AG08396 (cell line): ENCODE measurements around the gene MATR3.
"Not testable (repeated sequence)": the region's sequence is repeated elsewhere in the genome, so short reads cannot be mapped to it uniquely, and the experiment has no call there.

ENCODE experiments used
- DNase-seq: peaks from one replicate; pipeline ENCODE4 v3.0.0; 2012; ENCODE audit warnings: low spot score, mixed read lengths

MATR3 gene

GRCh38 chr5:139293507-139294373, at the start of gene MATR3:
TSS of gene MATR3 (plus strand) at chr5:139293740. CDS start at chr5:139307416, 13,676 bp downstream.
- DNase-seq, result peak; percentile 95

DNA sequence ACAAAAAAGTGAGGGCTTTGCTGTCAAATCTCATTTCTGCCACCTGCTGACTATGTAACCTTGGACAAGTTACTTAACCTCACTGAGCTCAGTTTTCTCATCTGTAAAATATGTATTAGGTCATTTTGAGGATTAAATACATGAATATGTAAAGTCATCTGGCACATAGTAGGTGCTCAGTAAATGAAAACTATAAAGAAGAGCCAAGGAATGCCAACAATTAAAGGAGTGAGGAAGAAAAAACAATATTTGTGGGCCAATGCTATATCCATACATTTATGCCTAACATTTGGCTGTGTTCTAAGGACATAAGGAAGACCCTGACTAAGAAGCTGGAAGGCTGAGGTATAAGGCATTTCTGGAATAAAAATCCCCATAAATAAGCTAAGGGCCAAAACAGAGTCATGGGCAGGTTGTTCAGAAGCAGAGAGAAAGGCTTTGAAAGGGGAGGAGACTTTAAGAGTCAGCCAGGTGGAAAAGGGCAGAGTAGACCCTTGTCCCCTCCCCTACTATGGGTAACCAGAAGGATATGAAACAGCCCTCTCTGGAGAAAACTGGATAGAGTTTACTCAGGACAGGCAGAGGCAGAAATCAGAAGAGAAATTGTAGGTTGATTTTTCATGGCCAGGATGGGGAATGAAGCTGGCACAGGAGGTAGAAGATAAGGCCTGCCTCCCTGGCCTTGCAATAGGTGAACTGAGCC, 47.8 kb upstream of the MATR3 start:
- DNase-seq, result no peak

- peak; percentile 54 for DNase-seq
These were observed 47.1 kb upstream of the MATR3 start for GRCh38 chr5:139246394-139246793.

- DNase-seq, result no peak
These were observed 44.6 kb upstream of the MATR3 start for GRCh38 chr5:139248826-139249453.

- DNase-seq, result no peak
These were observed 42.3 kb upstream of the MATR3 start for GRCh38 chr5:139251281-139251687.

- peak; percentile 41 for DNase-seq
These were observed 41.7 kb upstream of the MATR3 start for GRCh38 chr5:139251695-139252288.

GRCh38 chr5:139253115-139253514, 40.4 kb upstream of the MATR3 start:
- DNase-seq, result no peak

GRCh38 chr5:139256820-139257219, 36.7 kb upstream of the MATR3 start:
- DNase-seq, result no peak

DNA sequence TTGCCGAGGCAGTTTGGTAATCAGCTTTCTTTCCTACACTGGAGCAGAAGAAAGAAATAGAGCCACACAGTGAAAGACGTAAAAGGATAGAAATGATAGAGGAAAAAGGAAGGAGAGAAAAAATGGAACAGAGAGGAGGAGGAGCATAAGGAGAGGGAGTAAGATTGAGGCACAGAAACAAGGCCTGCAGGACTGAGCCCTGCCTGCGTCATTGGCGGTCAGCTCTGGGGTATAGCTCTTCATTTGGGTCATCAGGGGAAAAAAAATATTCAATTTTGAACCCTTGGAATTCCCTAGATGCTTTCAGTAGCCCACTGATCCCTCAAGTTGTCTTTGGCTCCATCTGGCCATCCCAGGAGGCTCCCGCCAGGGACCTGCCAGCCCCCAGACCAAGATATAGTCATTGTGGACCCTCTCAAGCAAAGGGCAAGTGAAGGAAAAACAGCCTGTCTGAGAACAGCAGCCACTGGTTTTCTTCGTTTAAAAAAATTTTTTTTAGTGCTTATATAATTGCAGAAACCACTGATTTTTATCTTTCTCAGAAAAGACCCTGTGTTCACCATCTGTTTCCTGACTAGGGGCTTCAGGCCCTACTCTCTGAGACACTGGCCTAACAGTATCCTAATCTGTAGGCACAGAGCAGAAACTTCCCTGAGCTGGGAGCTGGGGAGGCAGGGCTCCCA, 31.3 kb upstream of the MATR3 start:
- DNase-seq, result no peak

- DNase-seq, result peak; percentile 91
These were observed 30.6 kb upstream of the MATR3 start for GRCh38 chr5:139262742-139263445.

GRCh38 chr5:139263536-139263935, 30.0 kb upstream of the MATR3 start:
- no peak for DNase-seq

DNA sequence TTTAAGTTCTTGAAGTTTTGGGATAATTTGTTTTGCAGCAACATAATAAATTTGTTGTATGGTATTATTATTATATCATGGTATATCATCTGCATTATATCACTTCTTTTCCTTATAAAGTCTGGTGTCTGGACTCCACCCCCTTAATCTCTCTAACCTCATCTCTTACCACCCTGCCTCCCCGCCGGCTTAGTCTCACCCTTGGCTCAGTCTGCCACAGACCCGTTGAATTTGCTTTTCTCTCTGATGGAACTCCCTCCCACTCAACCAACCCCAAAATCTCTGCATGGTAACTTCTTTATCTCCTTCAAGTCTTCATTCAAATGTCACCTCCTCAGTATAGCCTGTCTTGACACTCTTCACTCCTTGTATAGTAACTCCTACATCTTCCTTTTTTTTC, 29.6 kb upstream of the MATR3 start:
- no peak for DNase-seq

GRCh38 chr5:139265001-139265400, 28.5 kb upstream of the MATR3 start:
- DNase-seq, result no peak

- no peak for DNase-seq
These were observed 27.3 kb upstream of the MATR3 start for GRCh38 chr5:139266236-139266635.

- no peak for DNase-seq
These were observed 26.1 kb upstream of the MATR3 start for GRCh38 chr5:139267481-139267880.

DNA sequence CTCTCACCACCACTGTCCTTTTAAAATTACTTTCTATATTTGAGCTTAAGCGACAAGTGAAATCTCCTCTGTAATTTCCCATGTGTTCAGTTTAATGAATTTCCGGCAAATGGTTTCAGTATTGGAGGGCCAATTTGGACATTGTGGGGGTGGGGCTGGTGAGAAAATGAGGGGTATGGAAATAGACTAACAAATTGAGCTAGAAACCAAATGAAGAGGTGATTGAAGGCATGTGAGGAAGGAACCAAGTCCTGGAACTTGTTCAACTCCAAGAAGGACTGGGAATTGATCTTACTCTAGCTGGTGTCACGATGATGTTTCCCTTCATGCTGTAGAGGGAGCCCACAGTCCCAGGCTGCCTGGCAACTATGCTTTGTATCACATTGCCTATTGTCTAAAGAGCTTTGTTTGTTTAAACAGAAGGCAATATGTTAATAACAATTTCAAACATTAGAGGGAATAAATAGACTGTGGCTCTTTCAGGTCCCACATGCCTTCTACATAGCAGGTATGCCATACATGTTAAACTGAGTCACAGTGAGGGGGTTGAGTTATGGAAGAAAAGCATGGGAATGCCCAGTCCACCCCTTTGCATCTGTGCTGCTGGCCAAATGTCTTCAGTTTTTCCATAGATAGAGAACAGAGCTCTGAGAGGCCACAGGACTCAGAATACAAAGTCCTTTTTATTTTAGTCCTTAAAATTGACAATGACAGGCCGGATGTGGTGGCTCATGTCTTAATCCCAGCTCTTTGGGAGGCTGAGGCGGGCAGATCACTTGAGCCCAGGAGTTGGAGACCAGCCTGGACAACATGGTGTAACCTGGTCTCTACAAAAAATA, 25.0 kb upstream of the MATR3 start:
- no peak for DNase-seq

DNA sequence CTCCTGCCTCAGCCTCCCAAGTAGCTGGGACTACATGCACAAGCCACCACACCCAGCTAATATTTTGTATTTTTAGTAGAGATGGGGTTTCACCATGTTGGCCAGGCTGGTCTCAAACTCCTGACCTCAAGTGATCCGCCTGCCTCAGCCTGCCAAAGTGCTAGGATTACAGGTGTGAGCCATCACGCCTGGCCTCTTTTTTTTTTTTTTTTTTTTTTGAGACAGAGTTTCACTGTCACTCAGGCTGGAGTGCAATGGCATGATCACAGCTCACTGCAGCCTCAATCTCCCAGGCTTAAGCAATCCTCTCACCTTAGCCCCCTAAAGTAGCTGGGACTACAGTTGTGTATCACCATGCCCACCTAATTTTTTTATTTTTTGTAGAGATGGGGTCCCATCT, 22.8 kb upstream of the MATR3 start:
- not testable (repeated sequence) for DNase-seq

DNA sequence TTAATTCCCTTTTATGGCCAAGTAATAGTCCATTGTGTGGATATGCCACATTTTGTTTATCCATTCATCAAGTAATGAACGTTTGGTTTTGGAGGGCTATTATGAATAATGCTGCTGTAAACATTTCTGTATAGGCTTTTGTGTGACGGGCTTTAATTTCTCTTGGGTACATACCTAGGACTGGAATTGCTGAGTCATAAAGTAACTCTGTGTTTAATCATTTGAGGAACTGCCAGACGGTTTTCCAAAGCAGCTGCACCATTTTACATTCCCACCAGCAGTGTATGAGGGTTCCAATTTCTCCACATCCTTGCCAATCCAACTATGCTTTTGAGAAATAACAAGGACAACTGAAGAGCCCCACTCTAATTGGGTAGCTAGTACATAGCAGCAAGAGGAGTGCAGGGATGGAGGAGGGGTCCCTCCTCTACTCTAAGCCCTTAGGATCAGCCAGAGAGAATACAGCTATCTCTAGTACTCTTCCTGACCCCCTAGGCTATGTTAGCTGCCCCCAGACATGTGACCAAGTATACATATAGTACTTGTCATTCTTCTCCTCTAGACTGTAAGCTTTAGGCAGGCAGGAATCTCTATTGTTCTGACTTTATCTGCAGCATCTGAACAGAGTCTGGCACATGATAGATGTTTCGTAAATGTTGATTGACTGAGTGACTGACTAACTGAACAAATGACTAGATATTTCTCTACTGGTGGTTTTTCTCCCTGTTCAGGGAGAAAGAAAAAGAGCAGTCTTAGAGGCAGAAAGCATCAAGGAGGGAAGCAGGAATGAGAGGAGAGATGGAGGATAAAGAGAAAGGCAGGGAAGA, 22.1 kb upstream of the MATR3 start:
- no peak for DNase-seq
